ENCODE data around the gene ITGA11. TPM values are rescaled to one million over a fixed set of nuclear protein-coding genes. Genes with fewer than 3 reads are reported as not detected.
A peak's percentile ranks its signal among the peaks of the same experiment; 100 is the strongest.

The ITGA11 gene
- total and polyA plus RNA-seq, 12 donors: 1.4 to 25.9 (median 12.3) TPM

GRCh38 chr15:68384451-68385239, 47.3 kb downstream of the ITGA11 start:
- H3K27me3 ChIP-seq: peaks cover 0 to 5% (median 0%) of the 10 kb centered on the region in 7 donors
- H3K4me1 ChIP-seq: peaks cover 0 to 9% (median 0%) of the 10 kb centered on the region in 9 donors
- H3K27ac ChIP-seq: peak overlapping the region in 3 of 10 donors; percentile 15 to 33 (median 16)
- no peaks in the 10 kb centered on the region for H3K9me3 ChIP-seq
- 65 to 69% methylated on average over 9 of the region's 9 CpGs for WGBS, 2 donors
- DNase-seq (no peak), ATAC-seq (peak; percentile 12 to 70 (median 52))
- intact Hi-C loops (cut with DNase I): loop anchor here in 6 of 10 donors (5.0 kb wide), 4 partner anchors 72 to 137 kb away; no protein-coding TSS in a partner anchor
- H3K4me3 ChIP-seq: no peak overlapping the region
- no peaks in the 10 kb centered on the region for H3K36me3 ChIP-seq
- TF ChIP-seq CTCF (IDR thresholded peaks at IDR 0.05): no peak

- ATAC-seq (peak in 6 of 8 donors; percentile 50 to 72 (median 62)), DNase-seq (peak in 1 of 2 donors; percentile 46)
- H3K9me3 ChIP-seq: no peaks in the 10 kb centered on the region
- no peak overlapping the region for H3K4me3 ChIP-seq
- TF ChIP-seq CTCF (IDR thresholded peaks at IDR 0.05): peak; percentile 64 to 88 (median 81)
- 92% methylated on average over 12 of the region's 12 CpGs for WGBS, 2 donors
- no peak overlapping the region for H3K27ac ChIP-seq
- peaks cover 0 to 5% (median 0%) of the 10 kb centered on the region in 7 donors for H3K27me3 ChIP-seq
- H3K36me3 ChIP-seq: no peaks in the 10 kb centered on the region
- intact Hi-C loops (cut with DNase I): loop anchor here (1.0 to 5.0 kb wide), 8 partner anchors 71 to 131 kb away; no protein-coding TSS in a partner anchor
- H3K4me1 ChIP-seq: peaks cover 0 to 11% (median 0%) of the 10 kb centered on the region in 9 donors
Measured at GRCh38 chr15:68383161-68384074, 48.5 kb downstream of the ITGA11 start.

GRCh38 chr15:68382286-68383007, 49.5 kb downstream of the ITGA11 start:
- DNase-seq (no peak), ATAC-seq (no peak)
- Histone ChIP-seq H3K9me3 (no peaks in the 10 kb centered on the region), H3K36me3 (no peaks in the 10 kb centered on the region), H3K27me3 (peaks cover 0 to 5% (median 0%) of the 10 kb centered on the region in 7 donors), H3K27ac (no peak overlapping the region), H3K4me1 (peaks cover 0 to 11% (median 0%) of the 10 kb centered on the region in 9 donors), H3K4me3 (no peak overlapping the region)
- 93 to 99% methylated on average over 5 of the region's 5 CpGs for WGBS, 2 donors
- intact Hi-C loops (cut with DNase I): loop anchor here (1.0 to 5.0 kb wide), 8 partner anchors 70 to 130 kb away; no protein-coding TSS in a partner anchor
- no peak for TF ChIP-seq CTCF (IDR thresholded peaks at IDR 0.05)
